Stromal cell of bone marrow (primary cell): ENCODE results near the gene HGF.
"Not testable (repeated sequence)": the region's sequence is repeated elsewhere in the genome, so short reads cannot be mapped to it uniquely, and the experiment has no call there.

ENCODE experiments used
- DNase-seq: peaks from one replicate; pipeline ENCODE4 v3.0.0-alpha.2; 2012; ENCODE audit warnings: low read depth

The HGF gene

GRCh38 chr7:81776161-81776560 is 6.3 kb upstream of the HGF start:
- DNase-seq, result no peak

- no peak for DNase-seq
Observed at GRCh38 chr7:81775560-81775959, 5.7 kb upstream of the HGF start.

GRCh38 chr7:81774551-81774950 is 4.7 kb upstream of the HGF start:
- no peak for DNase-seq

GRCh38 chr7:81770728-81771223 is 929 bp upstream of the HGF start:
- DNase-seq, result no peak

GRCh38 chr7:81768951-81769778 is 682 bp downstream of the HGF start:
- DNase-seq, result no peak

- no peak for DNase-seq
Observed at GRCh38 chr7:81767926-81768325, 1.9 kb downstream of the HGF start.

GRCh38 chr7:81761821-81762220 is 8.0 kb downstream of the HGF start:
- no peak for DNase-seq

GRCh38 chr7:81761031-81761430 is 8.8 kb downstream of the HGF start:
- no peak for DNase-seq

GRCh38 chr7:81754918-81755696 is 14.7 kb downstream of the HGF start:
- DNase-seq, result no peak

GRCh38 chr7:81753392-81753791 is 16.5 kb downstream of the HGF start:
- DNase-seq, result no peak

- no peak for DNase-seq
Observed at GRCh38 chr7:81752318-81752714, 17.5 kb downstream of the HGF start.

- DNase-seq, result no peak
Observed at GRCh38 chr7:81751619-81752317, 18.1 kb downstream of the HGF start.

GRCh38 chr7:81745637-81746036 is 24.2 kb downstream of the HGF start:
- no peak for DNase-seq

GRCh38 chr7:81744389-81744788 is 25.5 kb downstream of the HGF start:
- no peak for DNase-seq

GRCh38 chr7:81743665-81744064 is 26.2 kb downstream of the HGF start:
- DNase-seq, result no peak

GRCh38 chr7:81743201-81743600 is 26.6 kb downstream of the HGF start:
- no peak for DNase-seq

- no peak for DNase-seq
Observed at GRCh38 chr7:81740403-81740802, 29.4 kb downstream of the HGF start.

- no peak for DNase-seq
Observed at GRCh38 chr7:81736091-81736490, 33.8 kb downstream of the HGF start.

GRCh38 chr7:81725812-81726127 is 44.1 kb downstream of the HGF start:
- peak; percentile 51 for DNase-seq

GRCh38 chr7:81725003-81725811 is 44.6 kb downstream of the HGF start:
- peak; percentile 21 for DNase-seq

- not testable (repeated sequence) for DNase-seq
Observed at GRCh38 chr7:81722250-81722649, 47.6 kb downstream of the HGF start.

GRCh38 chr7:81721437-81721836 is 48.4 kb downstream of the HGF start:
- peak; percentile 31 for DNase-seq
